Measurements from ENCODE around the gene CIITA. TPM values are rescaled to one million over a fixed set of nuclear protein-coding genes. Genes with fewer than 3 reads are reported as not detected.

CIITA gene
- total RNA-seq, 4 donors from 2014 or later: 14.0 to 20.1 (median 17.9) TPM

DNA sequence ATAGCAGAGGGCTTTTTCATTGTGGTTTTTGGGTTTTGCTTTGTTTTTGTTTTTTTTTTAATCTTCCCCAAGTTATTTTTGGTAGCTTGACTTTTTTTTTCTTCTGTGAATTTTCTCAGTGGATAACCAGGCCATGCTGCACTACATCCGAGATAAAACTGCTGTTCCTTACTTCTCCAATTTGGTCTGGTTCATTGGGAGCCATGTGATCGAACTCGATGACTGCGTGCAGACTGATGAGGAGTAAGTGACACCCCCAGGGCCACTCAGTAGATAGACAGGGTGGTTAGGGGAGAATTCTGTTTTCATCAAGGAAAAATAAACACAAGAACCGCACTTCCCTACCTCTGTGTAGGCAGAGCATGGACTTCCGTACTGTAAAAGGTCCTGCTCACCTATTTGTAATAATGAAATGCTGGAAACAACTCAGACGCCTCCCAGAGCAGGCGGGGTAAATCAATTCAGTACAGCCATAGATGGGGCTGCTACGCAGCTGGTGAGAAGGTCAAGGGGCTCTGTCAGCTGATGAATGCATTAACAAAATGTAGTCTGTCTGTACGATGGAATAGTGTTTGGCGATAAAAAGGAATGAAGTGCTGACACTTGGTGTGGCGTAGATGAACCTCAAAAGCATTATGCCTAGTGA lies 95.9 kb downstream of the CIITA start:
- intact Hi-C loops (cut with DNase I; ENCODE audit: low total_unique reads): loop anchor here (5.0 kb wide), 1 partner anchor 284 kb away; the partner anchor contains the start of gene SOCS1
- DNase-seq (ENCODE audit: low spot score in 2 of 2): no peak
- H3K4me3 ChIP-seq (ENCODE audit: low read depth, poor library complexity, severe bottlenecking): no peak overlapping the region
- 90 to 91% methylated on average over 12 of the region's 12 CpGs for WGBS, 2 donors
- no peak for TF ChIP-seq CTCF (IDR thresholded peaks at IDR 0.05)
- no peak for TF ChIP-seq POLR2A (IDR thresholded peaks at IDR 0.05)

DNA sequence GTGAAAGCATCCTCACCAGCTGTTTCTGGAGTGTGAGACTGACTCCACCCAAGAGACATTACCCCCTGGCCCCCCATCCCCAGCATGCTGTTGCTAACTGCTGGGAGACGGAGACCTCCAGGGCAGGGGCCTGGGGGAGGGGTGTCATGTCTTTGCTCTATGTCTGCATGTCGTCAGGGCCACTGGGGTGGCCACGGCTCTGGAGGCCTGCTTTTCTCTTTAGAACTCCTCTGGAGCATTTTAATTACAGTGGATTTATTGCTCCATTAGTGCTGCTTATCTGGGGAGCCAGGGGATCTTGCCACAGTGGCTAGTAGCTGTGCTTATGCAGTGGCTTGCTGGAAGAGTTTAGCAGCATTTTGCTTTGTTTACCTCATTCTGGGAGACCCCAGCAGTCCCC lies 99.6 kb downstream of the CIITA start:
- no peak for TF ChIP-seq POLR2A (IDR thresholded peaks at IDR 0.05)
- TF ChIP-seq CTCF (IDR thresholded peaks at IDR 0.05): no peak
- no peak overlapping the region for H3K4me3 ChIP-seq (ENCODE audit: low read depth, poor library complexity, severe bottlenecking)
- whole genome bisulfite sequencing, 2 donors: 78 to 83% methylated on average over 3 of the region's 3 CpGs
- no peak for DNase-seq (ENCODE audit: low spot score in 2 of 2)
- intact Hi-C loops (cut with DNase I; ENCODE audit: low total_unique reads): no loop called here

GRCh38 chr16:10978124-10978523 lies 101.1 kb downstream of the CIITA start:
- intact Hi-C loops (cut with DNase I; ENCODE audit: low total_unique reads): no loop called here
- TF ChIP-seq POLR2A (IDR thresholded peaks at IDR 0.05) (no peak), CTCF (IDR thresholded peaks at IDR 0.05) (no peak)
- DNase-seq (ENCODE audit: low spot score in 2 of 2): no peak
- H3K4me3 ChIP-seq (ENCODE audit: low read depth, poor library complexity, severe bottlenecking): no peak overlapping the region
- 90 to 94% methylated on average over 6 of the region's 6 CpGs for WGBS, 2 donors

GRCh38 chr16:10978871-10979446 lies 102.0 kb downstream of the CIITA start:
- TF ChIP-seq POLR2A (IDR thresholded peaks at IDR 0.05) (no peak), CTCF (IDR thresholded peaks at IDR 0.05) (no peak)
- intact Hi-C loops (cut with DNase I; ENCODE audit: low total_unique reads): no loop called here
- WGBS, 2 donors: 90 to 92% methylated on average over 14 of the region's 14 CpGs
- H3K4me3 ChIP-seq (ENCODE audit: low read depth, poor library complexity, severe bottlenecking): no peak overlapping the region
- no peak for DNase-seq (ENCODE audit: low spot score in 2 of 2)

DNA sequence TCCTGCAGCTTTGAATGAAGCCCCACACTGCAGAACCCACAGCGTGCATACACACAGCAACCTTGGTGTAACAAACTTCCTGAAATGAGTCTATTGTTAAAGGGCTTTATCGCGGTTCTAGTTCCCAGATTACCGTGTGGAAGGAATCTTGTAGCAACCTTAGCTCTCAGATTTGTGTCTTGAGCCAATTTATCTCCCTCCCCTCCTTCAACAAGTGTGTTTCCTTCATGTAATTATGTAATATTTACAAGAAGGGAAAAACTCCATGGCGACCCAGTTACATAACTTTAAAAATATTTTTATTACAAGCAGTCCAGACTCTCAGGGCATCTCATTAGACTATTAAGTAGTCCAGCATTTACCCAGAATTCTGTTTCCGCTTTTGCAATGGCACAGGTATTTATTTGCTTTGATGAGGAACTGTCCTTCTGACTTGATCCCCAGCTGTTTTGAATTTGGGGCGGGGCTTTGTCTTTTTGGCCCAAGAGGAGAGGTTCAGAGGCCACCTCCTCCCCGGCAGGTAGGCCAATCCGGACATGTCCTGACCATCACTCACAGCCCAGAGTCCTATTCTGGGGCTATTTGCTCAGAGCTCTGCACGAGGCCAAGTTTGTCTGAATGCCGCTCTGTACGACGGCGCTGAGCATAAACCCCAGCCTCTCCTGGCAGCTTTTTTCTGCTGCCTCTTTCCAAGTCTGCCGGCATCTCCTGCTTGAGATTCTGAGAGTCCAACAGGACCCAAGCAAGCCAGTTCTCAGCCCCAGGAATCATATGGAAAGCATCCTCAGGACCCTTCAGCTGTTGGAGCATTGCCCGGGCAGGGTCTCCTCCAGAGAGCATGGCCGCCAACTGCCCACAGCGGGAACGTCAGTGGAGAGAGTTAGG lies 103.0 kb downstream of the CIITA start:
- intact Hi-C loops (cut with DNase I; ENCODE audit: low total_unique reads): no loop called here
- TF ChIP-seq POLR2A (IDR thresholded peaks at IDR 0.05) (no peak), CTCF (IDR thresholded peaks at IDR 0.05) (no peak)
- WGBS, 2 donors: 33 to 37% methylated on average over 19 of the region's 19 CpGs

More for the DNA sequence above, 103.0 kb downstream of the CIITA start:
- peak in 1 of 2 donors; percentile 57 for DNase-seq (ENCODE audit: low spot score in 2 of 2)
- H3K4me3 ChIP-seq (ENCODE audit: low read depth, poor library complexity, severe bottlenecking): no peak overlapping the region

All from lower leg skin (tissue), 4 donors.